HAP-1 (cell line): ENCODE results near the gene ERCC3.
"Not testable (repeated sequence)": the region's sequence is repeated elsewhere in the genome, so short reads cannot be mapped to it uniquely, and the experiment has no call there.

Experiments used
- DNase-seq, 2 experiments: peaks; one replicate each; pipeline ENCODE4 v3.0.0-alpha.2; 2016 to 2020; ENCODE audit warnings: low spot score in 2 of 2
- H3K27me3 ChIP-seq: fragments of 250-450 bp; sonication (Bioruptor Pico); 2 replicates; pipeline ENCODE4 v1.5.1; 2020; ENCODE audit warnings: low read depth, mild to moderate bottlenecking, moderate library complexity
- H3K36me3 ChIP-seq: fragments of 250-450 bp; sonication (Bioruptor Pico); replicated peaks from 2 replicates; pipeline ENCODE4 v1.5.1; 2020; ENCODE audit warnings: mild to moderate bottlenecking
- H3K4me1 ChIP-seq: fragments of 250-450 bp; sonication (Bioruptor Pico); 2 replicates; pipeline ENCODE4 v1.5.1; 2020; ENCODE audit warnings: mild to moderate bottlenecking
- H3K4me3 ChIP-seq: fragments of 250-450 bp; sonication (Bioruptor Pico); 2 replicates; pipeline ENCODE4 v1.5.1; 2020; ENCODE audit warnings: mild to moderate bottlenecking, moderate library complexity
- H3K9me3 ChIP-seq: fragments of 250-450 bp; sonication (Bioruptor Pico); 2 replicates; pipeline ENCODE4 v1.5.1; 2020; ENCODE audit warnings: mild to moderate bottlenecking, moderate library complexity
- in situ Hi-C: fragments of 300-500 bp; cut with MboI; formaldehyde crosslinking; loops from 3 replicates; pipeline ENCODE4 v1.14.3; 2020; ENCODE audit warnings: low sequenced_read_pairs, inconsistent platforms, mixed read lengths

Gene ERCC3

GRCh38 chr2:127259355-127259754 lies 34.6 kb downstream of the ERCC3 start:
- peaks cover 45% of the 10 kb centered on the region for H3K36me3 ChIP-seq

GRCh38 chr2:127256866-127257265 lies 37.1 kb downstream of the ERCC3 start:
- Histone ChIP-seq H3K4me1 (0 out of 2 replicates have a peak, but pooled peaks cover 3% of the 10 kb centered on the region), H3K9me3 (no peaks in the 10 kb centered on the region), H3K36me3 (peaks cover 43% of the 10 kb centered on the region), H3K4me3 (no peak overlapping the region), H3K27me3 (no peaks in the 10 kb centered on the region)
- no peak for DNase-seq
- in situ Hi-C loops, result no loop called here

More at GRCh38 chr2:127259355-127259754, 34.6 kb downstream of the ERCC3 start:
- no peaks in the 10 kb centered on the region for H3K27me3 ChIP-seq
- H3K4me1 ChIP-seq, result 0 out of 2 replicates have a peak, but pooled peaks cover 3% of the 10 kb centered on the region
- DNase-seq, result no peak
- no peaks in the 10 kb centered on the region for H3K9me3 ChIP-seq
- H3K4me3 ChIP-seq, result no peak overlapping the region
- in situ Hi-C loops, result no loop called here

GRCh38 chr2:127256381-127256780 lies 37.6 kb downstream of the ERCC3 start:
- Histone ChIP-seq H3K9me3 (no peaks in the 10 kb centered on the region), H3K27me3 (no peaks in the 10 kb centered on the region), H3K4me1 (0 out of 2 replicates have a peak, but pooled peaks cover 3% of the 10 kb centered on the region), H3K36me3 (peaks cover 40% of the 10 kb centered on the region), H3K4me3 (no peak overlapping the region)
- DNase-seq, result no peak
- in situ Hi-C loops, result no loop called here

- Histone ChIP-seq H3K4me1 (0 out of 2 replicates have a peak, but pooled peaks cover 3% of the 10 kb centered on the region), H3K4me3 (no peak overlapping the region), H3K27me3 (no peaks in the 10 kb centered on the region), H3K36me3 (peaks cover 34% of the 10 kb centered on the region), H3K9me3 (no peaks in the 10 kb centered on the region)
- in situ Hi-C loops, result no loop called here
- no peak for DNase-seq
Observed at GRCh38 chr2:127255721-127256120, 38.2 kb downstream of the ERCC3 start.

GRCh38 chr2:127255146-127255545 lies 38.8 kb downstream of the ERCC3 start:
- Histone ChIP-seq H3K9me3 (no peaks in the 10 kb centered on the region), H3K4me3 (no peak overlapping the region), H3K27me3 (no peaks in the 10 kb centered on the region), H3K36me3 (peaks cover 29% of the 10 kb centered on the region), H3K4me1 (0 out of 2 replicates have a peak, but pooled peaks cover 3% of the 10 kb centered on the region)
- DNase-seq, result no peak
- in situ Hi-C loops, result no loop called here

- H3K4me3 ChIP-seq, result no peak overlapping the region
- in situ Hi-C loops, result no loop called here
- peaks cover 22% of the 10 kb centered on the region for H3K36me3 ChIP-seq
- H3K4me1 ChIP-seq, result 0 out of 2 replicates have a peak, but pooled peaks cover 3% of the 10 kb centered on the region
- no peaks in the 10 kb centered on the region for H3K9me3 ChIP-seq
- no peaks in the 10 kb centered on the region for H3K27me3 ChIP-seq
- DNase-seq, result no peak
Observed at GRCh38 chr2:127254386-127254981, 39.5 kb downstream of the ERCC3 start.

- DNase-seq, H3K9me3 ChIP-seq, H3K4me1 ChIP-seq, H3K36me3 ChIP-seq, H3K27me3 ChIP-seq, H3K4me3 ChIP-seq, in situ Hi-C loops: not testable (repeated sequence)
Observed at GRCh38 chr2:127241184-127241583, 52.8 kb downstream of the ERCC3 start.

GRCh38 chr2:127239395-127239794 lies 54.5 kb downstream of the ERCC3 start:
- in situ Hi-C loops, result no loop called here
- Histone ChIP-seq H3K4me1 (no peaks in the 10 kb centered on the region), H3K4me3 (no peak overlapping the region), H3K9me3 (no peaks in the 10 kb centered on the region; the same call in 1 of the 2 replicates), H3K36me3 (no peaks in the 10 kb centered on the region), H3K27me3 (no peaks in the 10 kb centered on the region)
- no peak for DNase-seq

GRCh38 chr2:127237768-127238167 lies 56.2 kb downstream of the ERCC3 start:
- in situ Hi-C loops, DNase-seq: not testable (repeated sequence)

GRCh38 chr2:127235082-127235702 lies 58.8 kb downstream of the ERCC3 start:
- DNase-seq, result no peak
- Histone ChIP-seq H3K4me1 (no peaks in the 10 kb centered on the region), H3K27me3 (no peaks in the 10 kb centered on the region), H3K4me3 (no peak overlapping the region), H3K9me3 (no peaks in the 10 kb centered on the region; the same call in 1 of the 2 replicates), H3K36me3 (no peaks in the 10 kb centered on the region)
- in situ Hi-C loops, result no loop called here

More at GRCh38 chr2:127237768-127238167, 56.2 kb downstream of the ERCC3 start:
- not testable (repeated sequence) for H3K4me3 ChIP-seq, H3K36me3 ChIP-seq, H3K4me1 ChIP-seq, H3K27me3 ChIP-seq, H3K9me3 ChIP-seq

- no peak overlapping the region for H3K4me3 ChIP-seq
- H3K4me1 ChIP-seq, result no peaks in the 10 kb centered on the region
- H3K27me3 ChIP-seq, result no peaks in the 10 kb centered on the region
- H3K9me3 ChIP-seq, result no peaks in the 10 kb centered on the region; the same call in 1 of the 2 replicates
- in situ Hi-C loops, result no loop called here
- no peak for DNase-seq
- H3K36me3 ChIP-seq, result no peaks in the 10 kb centered on the region
Observed at GRCh38 chr2:127233710-127234109, 60.2 kb downstream of the ERCC3 start.

- Histone ChIP-seq H3K9me3 (no peaks in the 10 kb centered on the region), H3K4me3 (no peak overlapping the region), H3K4me1 (peaks cover 7% of the 10 kb centered on the region), H3K27me3 (no peaks in the 10 kb centered on the region), H3K36me3 (no peaks in the 10 kb centered on the region)
- no peak for DNase-seq
- in situ Hi-C loops, result no loop called here
Observed at GRCh38 chr2:127231130-127231865, 62.6 kb downstream of the ERCC3 start.

- Histone ChIP-seq H3K9me3 (no peaks in the 10 kb centered on the region), H3K36me3 (no peaks in the 10 kb centered on the region), H3K27me3 (no peaks in the 10 kb centered on the region), H3K4me3 (no peak overlapping the region), H3K4me1 (peaks cover 8% of the 10 kb centered on the region)
- no peak for DNase-seq
- in situ Hi-C loops, result no loop called here
Observed at GRCh38 chr2:127229555-127229954, 64.4 kb downstream of the ERCC3 start.

- no peak for DNase-seq
- in situ Hi-C loops, result no loop called here
- Histone ChIP-seq H3K36me3 (no peaks in the 10 kb centered on the region), H3K9me3 (no peaks in the 10 kb centered on the region), H3K4me1 (peaks cover 12% of the 10 kb centered on the region), H3K27me3 (no peaks in the 10 kb centered on the region), H3K4me3 (no peak overlapping the region)
Observed at GRCh38 chr2:127228102-127228501, 65.8 kb downstream of the ERCC3 start.
